ENCODE measurements around the gene ADGRL1. TPM values are rescaled to one million over a fixed set of nuclear protein-coding genes. Genes with fewer than 3 reads are reported as not detected.

The ADGRL1 gene
- total and polyA plus RNA-seq, 2 donors (not counting 1 experiment from before 2014, with no cell fraction given) = 0.64 to 1.8 TPM

GRCh38 chr19:14177496-14178074 lies 28.4 kb downstream of the ADGRL1 start:
- Histone ChIP-seq H3K36me3 (replicated peaks in 1 of 2; ENCODE audit: control extremely low read depth in 1 of 2, control insufficient read depth in 1 of 2, extremely low read depth in 1 of 2, insufficient read depth in 2 of 2, low read length in 1 of 2) (no peaks in the 10 kb centered on the region), H4K20me1 (ENCODE audit: control insufficient read depth, insufficient read depth, low read length, poor library complexity, severe bottlenecking) (no peaks in the 10 kb centered on the region), H3K4me2 (replicated peaks; ENCODE audit: low read depth, low read length, poor library complexity, severe bottlenecking) (no peak overlapping the region), H3K79me2 (ENCODE audit: control insufficient read depth, insufficient read depth, low read length) (no peaks in the 10 kb centered on the region), H3K4me3 (ENCODE audit: control extremely low read depth in 1 of 5, extremely low read depth in 1 of 5, insufficient read depth in 1 of 5, low read depth in 2 of 5, low read length in 4 of 5) (no peak overlapping the region), H2AFZ (ENCODE audit: insufficient read depth, low read depth, low read length, poor library complexity, severe bottlenecking) (no peak overlapping the region), H3K4me1 (ENCODE audit: control insufficient read depth in 2 of 2, insufficient read depth in 2 of 2, low read length in 2 of 2) (no peaks in the 10 kb centered on the region), H3K27me3 (replicated peaks in 1 of 4; ENCODE audit: control extremely low read depth in 1 of 4, control insufficient read depth in 3 of 4, insufficient read depth in 4 of 4, low read length in 3 of 4) (no peaks in the 10 kb centered on the region), H3K9me3 (ENCODE audit: control extremely low read depth in 1 of 3, control insufficient read depth in 2 of 3, insufficient read depth in 1 of 3, low read length in 2 of 3) (no peaks in the 10 kb centered on the region), H3K27ac (ENCODE audit: low read length in 2 of 2) (no peak overlapping the region), H3K9ac (ENCODE audit: low read length) (no peak overlapping the region)
- H3K4me3 Mint-ChIP-seq = no peak overlapping the region
- intact Hi-C loops (cut with micrococcal nuclease) = no loop called here
- WGBS (ENCODE audit: insufficient coverage) = 93% methylated on average over 21 of the region's 23 CpGs
- H3K4me1 Mint-ChIP-seq = peaks cover 4% of the 10 kb centered on the region
- no peak for DNase-seq
- no peak for ATAC-seq (ENCODE audit: low read depth)
- H3K9me3 Mint-ChIP-seq (ENCODE audit: insufficient read depth) = no peaks in the 10 kb centered on the region
- H3K27me3 Mint-ChIP-seq = no peaks in the 10 kb centered on the region
- ChIA-PET POLR2A (no interaction called here), CTCF (no interaction called here)
- TF ChIP-seq EZH2 (IDR thresholded peaks at IDR 0.05; ENCODE audit: borderline replicate concordance, insufficient read depth, low read depth, low read length, poor library complexity, severe bottlenecking) (no peak), CTCF (IDR thresholded peaks at IDR 0.05) (no peak)
- H3K27ac Mint-ChIP-seq = no peak overlapping the region

- peaks cover 0 to under 1% (median 0%) of the 10 kb centered on the region in 3 donors for H3K9me3 ChIP-seq (ENCODE audit: control extremely low read depth in 1 of 3, control insufficient read depth in 2 of 3, insufficient read depth in 1 of 3, low read length in 2 of 3)
- WGBS (ENCODE audit: insufficient coverage) = 92% methylated on average over 6 of the region's 6 CpGs
- H3K27ac Mint-ChIP-seq = no peak overlapping the region
- POLR2A ChIA-PET = no interaction called here
- ATAC-seq (ENCODE audit: low read depth) (no peak), DNase-seq (no peak)
- CTCF ChIA-PET = no interaction called here
- TF ChIP-seq CTCF (IDR thresholded peaks at IDR 0.05) (no peak), EZH2 (IDR thresholded peaks at IDR 0.05; ENCODE audit: borderline replicate concordance, insufficient read depth, low read depth, low read length, poor library complexity, severe bottlenecking) (no peak)
- no peaks in the 10 kb centered on the region for H3K4me1 ChIP-seq (ENCODE audit: control insufficient read depth in 2 of 2, insufficient read depth in 2 of 2, low read length in 2 of 2)
- no peak overlapping the region for H3K9ac ChIP-seq (ENCODE audit: low read length)
- H3K36me3 ChIP-seq (replicated peaks in 1 of 2; ENCODE audit: control extremely low read depth in 1 of 2, control insufficient read depth in 1 of 2, extremely low read depth in 1 of 2, insufficient read depth in 2 of 2, low read length in 1 of 2) = no peaks in the 10 kb centered on the region
- H3K27me3 Mint-ChIP-seq = no peaks in the 10 kb centered on the region
- no peaks in the 10 kb centered on the region for H3K79me2 ChIP-seq (ENCODE audit: control insufficient read depth, insufficient read depth, low read length)
- no peak overlapping the region for H3K4me2 ChIP-seq (replicated peaks; ENCODE audit: low read depth, low read length, poor library complexity, severe bottlenecking)
- H4K20me1 ChIP-seq (ENCODE audit: control insufficient read depth, insufficient read depth, low read length, poor library complexity, severe bottlenecking) = no peaks in the 10 kb centered on the region
- H3K4me1 Mint-ChIP-seq = peaks cover 4% of the 10 kb centered on the region
- no peaks in the 10 kb centered on the region for H3K27me3 ChIP-seq (replicated peaks in 1 of 4; ENCODE audit: control extremely low read depth in 1 of 4, control insufficient read depth in 3 of 4, insufficient read depth in 4 of 4, low read length in 3 of 4)
- no peak overlapping the region for H2AFZ ChIP-seq (ENCODE audit: insufficient read depth, low read depth, low read length, poor library complexity, severe bottlenecking)
- no peak overlapping the region for H3K27ac ChIP-seq (ENCODE audit: low read length in 2 of 2)
- no peaks in the 10 kb centered on the region for H3K9me3 Mint-ChIP-seq (ENCODE audit: insufficient read depth)
- intact Hi-C loops (cut with micrococcal nuclease) = no loop called here
- no peak overlapping the region for H3K4me3 ChIP-seq (ENCODE audit: control extremely low read depth in 1 of 5, extremely low read depth in 1 of 5, insufficient read depth in 1 of 5, low read depth in 2 of 5, low read length in 4 of 5)
- H3K4me3 Mint-ChIP-seq = no peak overlapping the region
Measured at GRCh38 chr19:14175351-14175792, 30.6 kb downstream of the ADGRL1 start.

Data from B cell (primary cell).